Smooth muscle cell (in vitro differentiated cells): ENCODE results near the gene KDM4D. TPM values are rescaled to one million over a fixed set of nuclear protein-coding genes. Genes with fewer than 3 reads are reported as not detected.
"Not testable (repeated sequence)": the region's sequence is repeated elsewhere in the genome, so short reads cannot be mapped to it uniquely, and the experiment has no call there.

ENCODE experiments used
- DNase-seq: peaks from one replicate; lab custom pipeline; 2025; ENCODE audit not compliant: unreplicated experiment; lab: John Stamatoyannopoulos, UW
- H2AFZ ChIP-seq: fragments of 200-600 bp; sonication (generic); 2 replicates; pipeline ENCODE4 v1.6.0; 2016; ENCODE audit warnings: antibody characterized with exemption, low read depth, mild to moderate bottlenecking
- H3F3A ChIP-seq: fragments of 200-600 bp; sonication (generic); 2 replicates; pipeline ENCODE4 v1.6.0; 2017; ENCODE audit warnings: antibody characterized with exemption, low read depth
- H3K27ac ChIP-seq: fragments of 200-600 bp; sonication (generic); 2 replicates; pipeline ENCODE4 v1.5.1; 2016; ENCODE audit warnings: low read depth, mild to moderate bottlenecking
- H3K27me3 ChIP-seq: fragments of 200-600 bp; sonication (generic); 2 replicates; pipeline ENCODE4 v1.6.1; 2016; ENCODE audit warnings: low read depth, mild to moderate bottlenecking
- H3K36me3 ChIP-seq: fragments of 200-600 bp; sonication (generic); 2 replicates; pipeline ENCODE4 v1.5.1; 2016; ENCODE audit warnings: low read depth
- H3K4me1 ChIP-seq: fragments of 200-600 bp; sonication (generic); 2 replicates; pipeline ENCODE4 v1.5.1; 2016; ENCODE audit warnings: low read depth
- H3K4me2 ChIP-seq: fragments of 200-600 bp; sonication (generic); 2 replicates; pipeline ENCODE4 v1.6.0; 2016; ENCODE audit warnings: mild to moderate bottlenecking
- H3K4me3 ChIP-seq: fragments of 200-600 bp; sonication (generic); 2 replicates; pipeline ENCODE4 v1.5.1; 2016; ENCODE audit warnings: mild to moderate bottlenecking
- H3K79me2 ChIP-seq: fragments of 200-600 bp; sonication (generic); 2 replicates; pipeline ENCODE4 v1.6.0; 2016; ENCODE audit warnings: low read depth, mild to moderate bottlenecking
- H3K9ac ChIP-seq: fragments of 200-600 bp; sonication (generic); 2 replicates; pipeline ENCODE4 v1.6.0; 2016; ENCODE audit warnings: low read depth
- H3K9me3 ChIP-seq: fragments of 200-600 bp; sonication (generic); replicated peaks from 2 replicates; pipeline ENCODE4 v1.5.1; 2016; ENCODE audit warnings: low read depth
- H4K20me1 ChIP-seq: fragments of 200-600 bp; sonication (generic); 2 replicates; pipeline ENCODE4 v1.6.0; 2016; ENCODE audit warnings: low read depth
- CTCF ChIP-seq: fragments of 200-600 bp; sonication (generic); IDR thresholded peaks from 2 replicates; pipeline ENCODE4 v1.5.1; 2017; ENCODE audit warnings: borderline replicate concordance, mild to moderate bottlenecking, antibody characterized with exemption; ENCODE audit not compliant: insufficient read depth, poor library complexity, severe bottlenecking
- WGBS: methylation state at CpG from one replicate; pipeline ENCODE4 v1.1.7; 2016; ENCODE audit warnings: low lambda C conversion rate; 5-methylcytosine and 5-hydroxymethylcytosine counted together
- polyA plus RNA-seq: library from polyadenylated mRNA; unstranded; fragments of >200 nt; fragmentation: Nextera tagmentation; extraction: Ambion mirVana; gene quantifications from 2 replicates; pipeline ENCODE4 v1.2.1, GENCODE V29; 2016
- total RNA-seq: library from RNA; depleted of rRNA; stranded (reverse); fragments of >200 nt; gene quantifications from 2 replicates; pipeline ENCODE4 v1.2.3, GENCODE V29; 2014

KDM4D gene
- total and polyA plus RNA-seq, 2 experiments from 2014 or later = 0.63 to 1.4 TPM

- Histone ChIP-seq H3K9me3 (no peaks in the 10 kb centered on the region), H3K79me2 (no peaks in the 10 kb centered on the region), H4K20me1 (no peaks in the 10 kb centered on the region), H3K9ac (no peak overlapping the region), H3K36me3 (no peaks in the 10 kb centered on the region), H3K27me3 (peaks cover 5% of the 10 kb centered on the region), H3K4me1 (no peaks in the 10 kb centered on the region), H2AFZ (no peak overlapping the region), H3K4me2 (no peak overlapping the region), H3K4me3 (no peak overlapping the region), H3F3A (no peaks in the 10 kb centered on the region), H3K27ac (no peak overlapping the region)
- no peak for DNase-seq
- TF ChIP-seq CTCF = no peak
Measured at GRCh38 chr11:95011376-95011775, 37.9 kb downstream of the KDM4D start.

DNA sequence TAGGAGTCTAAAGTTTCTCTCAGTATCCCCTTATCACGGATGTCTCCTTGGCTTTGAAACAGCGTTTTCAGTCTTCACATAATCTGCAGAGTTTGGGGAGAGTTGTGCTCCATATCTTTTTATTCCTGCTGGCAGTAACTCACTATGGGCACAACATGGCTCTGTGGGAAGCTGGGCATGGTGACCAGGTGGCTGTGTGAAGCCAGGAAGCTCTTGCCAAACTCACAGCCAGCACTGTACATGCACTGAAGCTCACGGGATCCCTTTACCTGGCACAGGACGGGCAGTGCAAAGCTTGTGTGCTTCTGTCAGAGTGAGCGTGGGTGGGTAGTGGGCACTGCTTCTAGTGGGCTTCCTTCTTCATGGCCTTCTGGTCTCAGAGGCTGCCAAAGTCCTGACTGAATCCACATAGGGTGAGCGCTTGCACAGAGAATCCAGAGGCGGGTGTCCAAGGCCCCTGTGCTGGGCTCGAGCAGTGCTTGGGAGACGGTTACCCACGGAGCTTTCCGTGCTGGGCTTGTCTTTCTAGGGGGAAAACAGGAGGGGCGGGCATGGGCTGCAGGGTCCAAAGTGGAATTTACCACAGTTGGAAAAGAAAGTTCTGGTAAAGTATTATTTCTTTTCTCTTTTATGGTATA is 40.8 kb downstream of the KDM4D start:
- H3K27me3 ChIP-seq = no peaks in the 10 kb centered on the region
- H3F3A ChIP-seq = no peaks in the 10 kb centered on the region
- no peak overlapping the region for H3K4me2 ChIP-seq
- WGBS = 93% methylated on average over 12 of the region's 12 CpGs
- H3K9ac ChIP-seq = no peak overlapping the region
- no peak overlapping the region for H3K4me3 ChIP-seq
- TF ChIP-seq CTCF = no peak
- H3K79me2 ChIP-seq = no peaks in the 10 kb centered on the region
- no peaks in the 10 kb centered on the region for H3K4me1 ChIP-seq
- H3K9me3 ChIP-seq = no peaks in the 10 kb centered on the region
- H3K27ac ChIP-seq = no peak overlapping the region
- no peak for DNase-seq
- H4K20me1 ChIP-seq = no peaks in the 10 kb centered on the region
- no peak overlapping the region for H2AFZ ChIP-seq
- H3K36me3 ChIP-seq = no peaks in the 10 kb centered on the region

DNA sequence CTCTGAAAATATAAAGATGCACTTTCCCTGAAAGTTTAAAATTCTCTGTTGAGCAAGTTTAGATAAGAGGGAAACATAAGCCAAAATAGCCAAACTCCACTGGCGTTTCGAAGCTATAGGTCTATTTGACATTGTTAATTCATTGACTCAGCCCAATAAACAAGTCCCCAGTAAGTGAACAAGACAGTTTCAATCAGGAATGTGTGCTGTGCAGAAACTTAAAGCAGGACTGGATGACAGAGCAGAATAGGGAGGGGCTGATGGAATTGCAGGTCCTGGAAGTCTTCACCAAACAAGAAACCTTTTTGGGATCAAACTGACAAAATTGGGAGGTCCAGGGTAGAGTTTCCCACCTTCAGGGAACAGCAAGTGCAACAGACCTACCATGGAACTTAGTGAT is 42.6 kb downstream of the KDM4D start:
- H3K27me3 ChIP-seq = no peaks in the 10 kb centered on the region
- H3K27ac ChIP-seq = no peak overlapping the region
- no peak for TF ChIP-seq CTCF
- H3K9ac ChIP-seq = no peak overlapping the region
- H3K79me2 ChIP-seq = no peaks in the 10 kb centered on the region
- no peaks in the 10 kb centered on the region for H4K20me1 ChIP-seq
- no peaks in the 10 kb centered on the region for H3K9me3 ChIP-seq
- no peaks in the 10 kb centered on the region for H3K36me3 ChIP-seq
- H3K4me1 ChIP-seq = no peaks in the 10 kb centered on the region
- DNase-seq = no peak
- H3F3A ChIP-seq = no peaks in the 10 kb centered on the region
- no peak overlapping the region for H3K4me2 ChIP-seq
- WGBS = 9% methylated on average over 2 of the region's 2 CpGs
- peak overlapping the region; percentile 45 for H2AFZ ChIP-seq
- no peak overlapping the region for H3K4me3 ChIP-seq

DNA sequence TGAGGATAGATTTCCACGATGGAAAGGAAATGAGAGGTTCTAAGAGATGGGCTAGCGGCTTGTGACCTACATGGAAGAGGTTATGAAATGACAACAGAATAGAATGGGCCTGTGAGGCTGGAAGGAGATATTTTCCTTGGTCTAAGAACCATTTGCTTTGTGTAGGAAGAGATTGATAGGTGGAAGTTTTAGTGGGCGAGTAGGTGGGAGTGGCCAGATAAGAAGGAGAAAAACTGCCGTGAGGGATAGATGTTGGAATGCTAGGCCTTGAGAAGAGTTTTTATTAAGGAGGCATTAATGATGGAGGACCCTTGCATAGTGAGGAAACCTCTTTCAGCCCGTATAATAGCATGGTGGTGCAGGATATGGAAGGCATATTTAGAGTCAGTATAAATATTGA is 48.0 kb downstream of the KDM4D start:
- not testable (repeated sequence) for DNase-seq, H3K4me1 ChIP-seq, H2AFZ ChIP-seq, H3K27ac ChIP-seq, H3K9ac ChIP-seq, H4K20me1 ChIP-seq, H3K27me3 ChIP-seq, H3K9me3 ChIP-seq, H3F3A ChIP-seq, H3K36me3 ChIP-seq, H3K4me3 ChIP-seq, H3K4me2 ChIP-seq, H3K79me2 ChIP-seq
- 81% methylated on average over 5 of the region's 5 CpGs for WGBS
